CD4-positive, alpha-beta T cell treated with Interleukin-21 for 1 hour (primary cell): ENCODE measurements around the gene LPIN1.
"Not testable (repeated sequence)": the region's sequence is repeated elsewhere in the genome, so short reads cannot be mapped to it uniquely, and the experiment has no call there.

Experiments
- DNase-seq: peaks from one replicate; pipeline ENCODE4 v3.0.0-alpha.2; 2020

The LPIN1 gene

GRCh38 chr2:11744631-11745394 is 1.6 kb upstream of the LPIN1 start:
- DNase-seq = no peak

DNA sequence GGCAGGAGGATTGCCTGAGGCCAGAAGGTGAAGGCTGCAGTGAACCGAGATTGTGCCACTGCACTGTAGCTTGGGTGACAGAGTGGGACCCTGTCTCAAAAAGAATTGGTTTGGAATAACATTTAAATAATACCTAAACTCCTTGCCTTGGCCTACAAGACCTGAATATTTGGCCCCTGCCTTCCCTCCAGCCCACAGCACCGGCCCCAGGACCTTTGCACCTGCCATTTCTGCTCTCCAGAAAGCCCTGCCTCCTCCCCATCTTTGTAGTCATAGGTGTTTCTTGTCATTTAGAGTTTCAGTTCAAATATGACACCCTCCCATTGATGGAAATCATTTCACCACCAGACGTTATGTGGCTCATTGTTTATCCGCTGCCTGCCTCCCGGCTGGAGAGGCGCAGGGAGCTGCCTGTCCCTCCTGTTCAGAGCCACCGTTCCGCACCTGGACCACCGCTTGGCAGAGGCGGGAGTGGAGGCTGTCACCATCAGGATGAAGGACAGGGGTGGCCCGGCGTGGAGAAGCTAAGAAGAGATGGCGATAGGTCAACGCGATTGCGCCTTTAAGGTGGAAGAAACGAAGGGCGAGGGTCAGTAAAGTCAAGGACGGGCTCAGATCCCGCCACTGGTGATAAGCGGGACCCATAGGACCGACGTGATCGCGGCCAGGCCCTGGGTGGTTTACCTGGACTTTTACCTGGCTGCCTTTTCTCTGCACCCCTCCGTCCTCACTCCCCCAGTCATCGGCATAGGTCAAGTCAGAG is 638 bp upstream of the LPIN1 start:
- DNase-seq = no peak

DNA sequence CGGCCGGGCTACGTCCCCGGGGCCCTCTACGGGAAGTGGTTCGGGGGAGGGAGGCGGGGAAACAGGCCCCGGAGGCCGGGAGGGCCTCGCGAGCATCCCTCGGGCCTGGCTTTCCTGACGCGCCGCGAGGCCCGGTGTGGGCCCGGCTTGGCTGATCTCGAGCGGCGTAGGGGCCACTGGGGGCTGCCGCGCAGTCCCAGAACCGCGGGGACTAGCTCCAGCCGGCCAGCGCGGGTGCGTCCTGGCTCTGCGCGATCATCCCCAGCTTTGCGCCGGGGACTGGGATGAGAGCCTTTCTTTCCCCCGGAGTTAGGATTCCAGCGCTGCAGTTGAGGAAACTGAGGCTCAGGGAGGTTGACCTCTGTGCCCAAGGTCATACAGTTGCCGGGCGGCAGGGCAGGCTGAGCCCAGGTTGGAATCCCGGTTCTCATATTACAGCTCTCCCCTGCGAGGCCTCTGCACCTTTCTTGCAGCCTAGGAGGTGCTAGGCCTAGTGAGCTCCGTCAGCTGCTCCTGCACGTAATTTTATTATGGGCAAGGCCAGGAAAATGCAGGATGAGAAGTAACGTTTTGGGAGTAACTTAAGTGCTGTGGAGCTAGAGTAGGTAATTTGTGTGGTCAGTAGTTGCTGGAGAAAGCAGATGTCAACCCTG is 501 bp downstream of the LPIN1 start:
- no peak for DNase-seq

DNA sequence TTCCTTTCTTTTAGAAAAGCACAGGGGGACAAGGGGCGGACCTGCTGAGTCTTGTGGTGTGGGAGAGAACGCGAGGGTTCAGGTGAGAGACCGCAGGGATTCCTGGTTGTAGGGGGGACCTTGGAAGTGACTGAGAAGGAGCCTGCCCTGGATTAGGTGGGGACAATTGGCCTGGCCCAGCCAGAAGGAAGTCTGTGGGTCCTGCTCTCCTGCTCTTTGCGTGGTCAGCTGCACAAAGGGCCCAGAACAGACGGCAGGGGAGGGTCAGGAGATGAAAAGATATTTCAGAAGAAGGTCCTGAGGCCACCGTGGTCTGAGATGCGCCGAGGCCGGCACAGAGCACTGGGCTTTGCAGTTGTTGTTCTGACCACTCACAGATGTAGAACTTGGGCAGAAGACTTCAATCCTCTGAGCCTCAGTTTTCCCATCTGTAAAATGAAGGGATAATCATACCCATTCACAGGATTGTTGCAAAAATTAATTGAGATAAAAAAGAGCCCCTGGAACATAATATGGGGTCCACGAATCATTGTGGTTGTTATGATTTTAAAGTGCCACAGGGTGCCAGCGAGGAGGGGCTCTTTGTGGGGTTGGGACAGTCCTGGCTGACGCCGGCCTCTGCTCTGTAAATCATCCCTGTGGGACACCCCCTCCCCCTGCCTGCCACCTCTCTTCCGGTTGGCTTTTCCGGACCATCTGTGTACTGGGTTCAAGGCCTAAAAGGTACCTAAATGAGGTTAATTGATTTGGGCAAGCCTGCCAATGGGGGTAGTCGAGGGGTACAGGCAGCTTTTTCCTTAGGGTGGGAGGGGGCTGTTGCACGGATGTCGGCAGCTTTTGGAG is 1.8 kb downstream of the LPIN1 start:
- no peak for DNase-seq

DNA sequence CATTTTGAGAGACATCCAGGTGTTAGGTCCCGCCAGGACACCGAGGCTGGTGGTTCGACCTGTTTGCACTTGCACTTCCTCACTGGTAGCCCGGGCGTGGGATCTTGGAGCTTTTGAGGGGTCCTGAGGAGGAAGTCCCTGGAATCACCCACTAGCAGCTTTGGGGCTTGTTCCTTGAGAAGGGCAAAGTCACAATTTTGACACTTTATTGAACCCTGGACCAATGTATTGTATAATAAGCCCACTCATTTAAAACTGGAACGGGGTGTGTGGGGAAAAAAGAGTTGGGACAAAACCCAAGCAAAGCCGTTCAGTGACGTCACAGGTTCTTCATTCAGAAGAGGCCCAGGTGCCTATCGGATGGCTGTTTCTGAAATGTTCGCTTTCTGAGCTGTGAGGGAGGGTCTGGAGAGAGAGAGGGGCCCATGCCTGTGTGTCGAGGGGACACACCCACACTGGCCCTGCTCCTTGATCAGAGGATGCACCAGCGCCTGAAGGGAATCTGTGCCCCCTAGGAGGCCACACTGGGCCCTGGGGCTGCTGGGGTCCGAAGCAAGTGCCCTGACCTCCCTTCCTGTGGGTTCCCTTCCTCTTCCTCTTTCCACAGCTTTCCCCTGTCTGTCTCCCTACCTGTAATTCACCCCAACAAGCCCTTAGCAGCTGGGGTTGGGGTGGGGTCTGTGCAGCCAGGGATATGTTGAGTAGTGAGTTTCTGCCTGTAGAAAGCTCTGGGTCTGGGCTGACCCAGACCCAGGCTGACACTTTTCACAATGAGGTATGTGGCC is 2.6 kb downstream of the LPIN1 start:
- no peak for DNase-seq

DNA sequence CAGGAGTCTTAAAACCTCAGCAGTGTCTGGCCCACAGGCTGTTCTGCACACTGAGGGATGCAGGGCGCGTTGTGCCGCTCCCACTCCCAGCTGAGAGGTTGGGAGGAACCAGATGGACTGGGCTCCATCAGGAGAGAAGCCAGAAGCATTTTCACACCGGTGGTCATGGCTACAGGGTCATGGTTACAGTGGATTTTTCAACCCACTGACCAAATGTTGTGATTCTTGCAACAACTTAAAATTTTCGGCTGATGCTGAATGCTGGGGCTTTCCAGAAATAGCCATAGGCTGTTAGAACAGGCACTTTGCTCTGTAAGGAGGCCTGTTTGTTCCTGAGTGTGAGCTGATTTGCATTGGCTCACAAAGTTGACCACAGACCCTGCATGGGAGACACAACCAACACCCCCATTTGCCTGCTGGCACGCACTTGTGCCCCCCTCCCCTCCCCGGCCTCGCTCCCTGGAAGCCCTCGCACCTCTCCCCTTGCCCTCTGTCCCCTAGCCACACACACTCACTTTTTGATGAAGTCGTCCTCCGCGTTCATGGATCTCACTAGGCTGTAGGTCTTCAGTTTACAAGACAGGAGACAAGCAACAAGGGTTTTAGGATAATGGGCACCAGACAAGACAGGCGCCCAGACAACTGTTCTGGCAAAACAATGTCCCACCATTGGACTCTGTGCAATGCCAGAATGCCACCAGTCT is 3.4 kb downstream of the LPIN1 start:
- DNase-seq = no peak

DNA sequence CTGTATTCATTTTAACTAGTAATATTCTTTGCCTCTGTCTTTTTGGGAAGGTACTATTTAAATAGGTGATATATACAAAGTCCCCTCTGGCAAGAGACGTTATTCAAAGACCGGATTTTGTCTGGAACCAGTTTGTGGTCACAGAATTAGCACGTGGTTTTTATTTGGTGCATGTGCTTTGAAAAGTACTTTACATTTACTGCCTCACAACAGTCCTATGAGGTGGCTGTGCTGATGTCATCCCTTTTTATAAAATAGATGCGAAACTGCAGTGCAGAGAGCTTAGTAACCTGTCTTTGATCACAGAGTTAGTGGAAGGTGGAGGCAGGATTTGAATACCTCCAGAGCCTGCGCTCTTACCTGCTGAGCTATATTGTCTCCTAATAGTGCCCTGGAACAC is 4.0 kb downstream of the LPIN1 start:
- DNase-seq = peak; percentile 84

DNA sequence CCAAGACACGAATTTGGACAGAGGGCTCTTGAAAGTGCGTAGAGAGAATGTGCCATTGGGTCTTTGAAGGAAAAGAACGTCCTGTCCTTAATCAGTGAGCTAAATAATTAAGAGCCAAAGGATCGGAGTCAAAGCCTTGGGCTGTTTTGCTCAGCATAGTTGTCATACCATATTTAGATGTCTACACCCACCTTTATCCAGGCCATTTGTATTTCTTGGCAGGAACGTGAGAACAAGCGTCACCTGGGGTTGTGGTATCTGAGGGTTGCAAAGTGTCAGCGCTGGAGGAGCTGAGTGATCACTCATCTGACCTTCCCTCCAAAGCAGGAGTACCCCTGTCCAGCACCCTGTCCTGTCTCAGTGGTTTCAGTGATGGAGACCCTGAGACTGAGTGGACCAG is 4.5 kb downstream of the LPIN1 start:
- peak; percentile 52 for DNase-seq

DNA sequence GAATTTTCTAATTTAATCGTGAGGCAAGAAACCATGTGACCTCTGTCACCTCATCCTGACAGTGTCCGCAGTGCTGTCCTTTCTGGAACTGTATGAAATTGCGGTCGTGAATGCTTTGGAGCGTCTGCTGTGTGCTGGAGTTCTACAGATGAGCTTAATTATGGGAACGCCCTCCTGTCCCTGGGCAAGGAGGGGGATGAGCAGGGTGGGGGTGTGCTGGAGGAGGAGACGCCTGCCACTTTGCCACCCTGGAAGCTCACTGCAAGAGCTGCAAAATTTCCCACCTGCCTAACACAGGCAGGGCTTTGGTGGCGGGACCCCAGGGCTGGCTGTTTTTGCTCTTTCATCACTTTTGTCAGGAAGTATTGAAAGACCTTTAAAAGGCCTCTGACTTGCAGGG is 6.5 kb downstream of the LPIN1 start:
- no peak for DNase-seq

DNA sequence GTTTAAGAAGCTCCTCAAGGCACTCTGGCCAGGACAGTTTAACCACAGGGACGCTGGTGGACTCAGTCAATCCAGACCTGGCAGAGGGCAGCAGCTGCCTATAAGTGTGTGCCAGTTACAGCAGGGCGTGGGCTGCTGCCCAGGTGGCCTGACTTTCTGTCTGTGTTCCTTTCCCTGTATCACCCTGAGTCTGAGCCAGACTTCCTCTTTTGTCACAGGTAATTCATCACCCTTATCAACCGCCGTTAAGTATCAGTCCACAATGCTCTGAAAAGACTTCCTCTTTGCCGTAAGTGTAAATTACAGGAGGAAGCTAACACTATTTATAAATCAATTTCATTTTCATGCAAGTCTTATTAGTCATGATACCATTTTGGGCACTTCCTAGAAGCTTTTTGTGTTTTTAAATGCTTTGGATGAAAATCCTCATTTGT is 7.0 kb downstream of the LPIN1 start:
- DNase-seq = peak; percentile 75

DNA sequence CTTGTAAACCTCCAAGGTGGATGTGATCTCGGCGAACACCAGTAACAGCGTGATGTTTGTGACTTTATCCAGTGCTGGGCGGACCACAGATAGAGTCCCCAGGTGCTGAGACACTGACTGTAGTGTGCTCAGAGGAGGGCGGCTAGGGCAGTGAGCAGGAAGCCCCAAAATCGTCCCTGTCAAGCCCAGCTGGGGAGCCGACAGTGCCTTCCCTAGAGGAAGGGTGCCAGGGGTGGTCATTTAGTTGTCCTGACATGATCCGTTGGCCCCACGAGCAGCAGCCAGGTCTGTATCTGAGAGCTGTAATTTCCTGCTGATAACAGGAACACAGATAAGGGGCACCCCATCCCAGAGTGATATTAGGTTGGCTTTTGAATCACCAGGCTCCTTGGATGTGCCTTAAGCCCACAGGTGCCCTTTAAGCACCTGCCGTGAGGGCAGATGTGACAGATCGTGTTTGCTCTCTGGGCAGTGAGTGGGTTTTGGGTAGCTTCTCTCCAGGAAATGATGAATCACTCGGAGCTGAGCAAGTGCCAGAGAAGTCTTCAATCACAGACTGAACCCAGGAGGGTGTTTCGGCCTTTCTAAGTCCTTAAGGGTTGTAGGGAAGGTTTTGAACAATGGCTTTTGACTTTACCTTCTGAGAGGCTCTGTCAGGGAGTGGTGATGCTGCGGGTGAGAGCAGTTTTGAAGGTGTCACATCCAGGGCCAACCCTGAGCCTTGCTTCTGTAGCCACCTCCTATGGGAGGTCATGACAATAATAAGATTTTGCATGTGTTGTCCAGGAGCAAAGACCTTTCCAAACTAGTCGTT is 7.7 kb downstream of the LPIN1 start:
- peak; percentile 75 for DNase-seq

DNA sequence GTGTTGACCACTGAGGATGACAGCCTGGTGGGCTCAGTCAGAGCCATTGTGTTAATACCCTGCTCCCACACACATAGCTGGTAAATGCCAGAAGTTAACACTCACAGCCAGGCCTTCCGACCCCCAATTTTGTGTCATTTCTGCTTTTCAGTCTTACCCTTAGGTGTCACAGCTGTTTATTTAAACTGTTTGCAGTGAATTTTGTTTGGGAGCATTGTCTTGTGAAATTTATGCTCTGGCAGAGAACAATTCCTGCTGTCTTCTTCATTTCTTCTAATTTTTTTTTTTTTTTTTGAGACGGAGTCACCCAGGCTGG is 8.2 kb downstream of the LPIN1 start:
- no peak for DNase-seq

- DNase-seq = peak; percentile 76
Observed at GRCh38 chr2:11757101-11757500, 10.7 kb downstream of the LPIN1 start.

DNA sequence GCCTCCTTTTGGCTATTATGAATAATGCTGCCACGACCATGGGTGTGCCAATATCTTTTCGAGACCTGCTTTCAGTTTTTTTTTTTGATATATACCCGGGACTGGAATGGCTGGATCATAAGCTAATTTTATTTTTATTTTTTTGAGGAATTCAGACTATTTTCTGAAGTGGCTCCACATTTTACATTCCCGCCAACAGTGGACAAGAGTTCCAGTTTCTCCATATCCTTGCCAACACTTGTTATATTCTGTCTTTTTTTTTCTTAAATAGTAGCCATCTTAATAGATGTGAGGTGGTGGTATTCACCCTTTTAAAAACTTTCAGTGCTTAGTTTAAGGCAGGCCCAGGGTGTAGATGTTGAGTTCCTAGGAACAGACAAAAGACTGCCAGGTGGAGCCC is 11.8 kb downstream of the LPIN1 start:
- DNase-seq = no peak

DNA sequence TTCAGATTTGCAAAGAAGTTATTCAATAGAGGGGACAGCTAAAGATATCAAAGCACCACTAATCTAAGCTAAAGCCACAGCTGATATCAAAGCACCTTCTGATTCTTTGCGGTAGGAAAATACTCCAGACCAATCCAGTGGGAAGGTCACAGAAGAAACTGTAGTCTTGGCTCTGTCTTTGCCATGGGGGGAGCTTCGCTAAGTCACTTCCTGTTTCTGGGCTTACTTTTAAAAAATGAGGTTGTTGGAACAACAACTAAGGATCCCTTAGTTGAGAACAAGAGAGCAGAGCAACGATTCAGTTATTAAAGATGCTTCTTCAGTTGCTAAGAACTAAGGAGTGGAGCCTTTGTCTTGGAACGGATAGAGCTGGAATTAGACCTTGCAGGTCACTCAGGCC is 12.2 kb downstream of the LPIN1 start:
- no peak for DNase-seq

GRCh38 chr2:11759182-11759975 is 12.9 kb downstream of the LPIN1 start:
- DNase-seq = not testable (repeated sequence)

GRCh38 chr2:11761259-11761658 is 14.8 kb downstream of the LPIN1 start:
- no peak for DNase-seq

DNA sequence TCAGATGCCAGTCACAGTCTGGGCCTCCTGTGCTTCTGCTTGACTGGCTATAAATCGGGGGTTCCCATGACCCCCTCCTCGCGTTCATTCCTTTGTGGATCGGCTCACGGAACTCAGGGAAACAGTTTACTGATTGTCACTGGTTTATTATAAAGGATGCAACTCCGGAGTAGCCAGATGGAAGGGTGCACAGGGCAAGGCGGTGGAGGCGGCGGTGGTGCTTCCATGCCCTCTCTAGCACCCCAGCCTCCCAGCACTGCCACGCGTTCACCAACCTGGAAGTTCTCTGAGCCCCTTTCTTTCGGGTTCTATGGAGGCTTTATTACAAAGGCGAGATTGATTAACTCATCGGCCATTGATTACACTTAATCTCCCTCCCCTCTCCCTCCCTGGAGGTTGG is 15.6 kb downstream of the LPIN1 start:
- no peak for DNase-seq

DNA sequence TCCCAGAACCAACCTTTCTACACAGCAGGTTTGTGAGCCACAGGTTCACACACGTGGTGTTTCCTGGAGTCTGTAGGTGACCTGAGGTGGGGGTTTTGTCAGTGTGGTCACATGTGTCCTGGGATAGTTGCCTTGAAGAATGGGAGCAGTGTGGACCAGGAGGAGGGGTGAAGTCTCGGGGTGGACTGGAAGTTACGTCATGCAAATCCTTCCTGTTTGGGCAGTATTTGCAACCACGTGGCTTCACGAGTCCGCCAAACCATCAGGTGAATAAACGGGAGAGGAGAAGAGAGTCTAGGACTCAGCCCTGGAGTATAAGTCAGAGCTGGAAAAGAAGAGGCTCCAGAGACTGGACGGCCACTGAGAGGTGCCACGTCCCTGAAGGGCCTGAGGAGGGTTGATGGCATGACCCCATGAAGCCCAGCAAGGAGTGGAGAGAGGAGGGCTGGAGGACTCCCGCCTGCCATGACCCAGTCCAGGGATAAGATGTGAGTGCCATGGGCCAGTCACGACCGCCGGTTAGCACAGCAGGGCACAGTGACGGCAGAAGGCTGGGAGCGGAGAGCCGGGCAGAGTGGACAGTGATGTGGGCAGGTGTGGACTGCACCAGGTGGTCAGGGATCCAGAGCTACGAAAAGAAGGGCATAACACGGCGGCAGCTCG is 16.5 kb downstream of the LPIN1 start:
- no peak for DNase-seq
